Activated CD8-positive, alpha-beta T cell treated with anti-CD3 and anti-CD28 coated beads for 36 hours (primary cell): ENCODE measurements around the gene FNTB. TPM values are rescaled to one million over a fixed set of nuclear protein-coding genes. Genes with fewer than 3 reads are reported as not detected.

Experiments
- ATAC-seq: fragments of 200-7000 bp; cut with Tn5 transposase; one replicate; pipeline ENCODE4 v1.10.0; 2021; ENCODE audit warnings: mild to moderate bottlenecking, moderate library complexity
- CTCF ChIA-PET: fragments of 350-600 bp; sonication (Branson Sonifier 250); formaldehyde crosslinking; loops from one replicate; lab custom pipeline; 2021; ENCODE audit warnings: antibody characterized with exemption; lab: Charles Lee
- POLR2A ChIA-PET: fragments of 350-600 bp; sonication (Branson Sonifier 250); formaldehyde crosslinking; loops from one replicate; lab custom pipeline; 2021; ENCODE audit warnings: antibody characterized with exemption; lab: Charles Lee
- DNase-seq: peaks from one replicate; pipeline ENCODE4 v3.0.0-alpha.2; 2020
- H3K27ac Mint-ChIP-seq: one replicate; pipeline ENCODE4 v1.8.0; 2021; ENCODE audit warnings: mild to moderate bottlenecking, mixed read lengths
- H3K27me3 Mint-ChIP-seq: one replicate; pipeline ENCODE4 v1.8.0; 2021; ENCODE audit warnings: mixed read lengths
- H3K36me3 Mint-ChIP-seq: one replicate; pipeline ENCODE4 v1.8.0; 2021; ENCODE audit warnings: low read depth, mixed read lengths
- H3K4me1 Mint-ChIP-seq: one replicate; pipeline ENCODE4 v1.8.0; 2021; ENCODE audit warnings: low read depth, mixed read lengths
- H3K4me3 Mint-ChIP-seq: one replicate; pipeline ENCODE4 v1.8.0; 2021; ENCODE audit warnings: mild to moderate bottlenecking, moderate library complexity, mixed read lengths
- H3K9me3 Mint-ChIP-seq: one replicate; pipeline ENCODE4 v1.8.0; 2021; ENCODE audit warnings: mixed read lengths
- intact Hi-C: fragments of 100-400 bp; cut with micrococcal nuclease; formaldehyde crosslinking; loops from one replicate; pipeline ENCODE4 v1.10.0; 2022
- total RNA-seq, 2 experiments: library from RNA; stranded (reverse); gene quantifications; one replicate each; pipeline ENCODE4 v1.2.3, GENCODE V29; 2021
- TF ChIP-seq, protein P1 (sequence below): fragments of 200-600 bp; IDR thresholded peaks from one replicate; pipeline ENCODE4 v1.8.0; 2022; ENCODE audit warnings: antibody characterized with exemption, mild to moderate bottlenecking

Gene FNTB
- total RNA-seq, 2 experiments from 2014 or later = 18.8 to 23.5 TPM

DNA sequence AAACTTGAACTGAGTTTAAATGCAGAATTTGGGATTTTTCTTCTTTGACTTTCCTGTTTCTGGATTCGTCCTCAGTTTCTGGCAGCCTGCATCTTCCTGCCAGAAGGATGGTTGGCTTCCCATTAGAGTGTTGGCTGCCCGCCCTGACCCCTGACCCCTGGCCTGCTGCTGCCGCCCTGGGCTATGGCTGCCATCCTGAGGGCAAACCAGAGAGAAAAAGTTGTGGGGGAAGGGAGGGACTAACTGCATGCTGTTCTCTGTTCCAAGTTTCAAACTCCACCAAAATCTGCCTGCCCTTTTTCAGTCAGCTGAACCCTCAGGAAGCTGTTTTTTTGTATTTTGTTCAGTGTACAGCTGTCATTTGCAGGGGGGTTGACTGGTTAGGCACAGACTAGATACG, 48.4 kb downstream of the FNTB start:
- DNase-seq = no peak
- no peaks in the 10 kb centered on the region for H3K27me3 Mint-ChIP-seq
- POLR2A ChIA-PET = no interaction called here
- H3K27ac Mint-ChIP-seq = no peak overlapping the region
- H3K4me1 Mint-ChIP-seq = no peaks in the 10 kb centered on the region
- TF ChIP-seq, protein P1, sequence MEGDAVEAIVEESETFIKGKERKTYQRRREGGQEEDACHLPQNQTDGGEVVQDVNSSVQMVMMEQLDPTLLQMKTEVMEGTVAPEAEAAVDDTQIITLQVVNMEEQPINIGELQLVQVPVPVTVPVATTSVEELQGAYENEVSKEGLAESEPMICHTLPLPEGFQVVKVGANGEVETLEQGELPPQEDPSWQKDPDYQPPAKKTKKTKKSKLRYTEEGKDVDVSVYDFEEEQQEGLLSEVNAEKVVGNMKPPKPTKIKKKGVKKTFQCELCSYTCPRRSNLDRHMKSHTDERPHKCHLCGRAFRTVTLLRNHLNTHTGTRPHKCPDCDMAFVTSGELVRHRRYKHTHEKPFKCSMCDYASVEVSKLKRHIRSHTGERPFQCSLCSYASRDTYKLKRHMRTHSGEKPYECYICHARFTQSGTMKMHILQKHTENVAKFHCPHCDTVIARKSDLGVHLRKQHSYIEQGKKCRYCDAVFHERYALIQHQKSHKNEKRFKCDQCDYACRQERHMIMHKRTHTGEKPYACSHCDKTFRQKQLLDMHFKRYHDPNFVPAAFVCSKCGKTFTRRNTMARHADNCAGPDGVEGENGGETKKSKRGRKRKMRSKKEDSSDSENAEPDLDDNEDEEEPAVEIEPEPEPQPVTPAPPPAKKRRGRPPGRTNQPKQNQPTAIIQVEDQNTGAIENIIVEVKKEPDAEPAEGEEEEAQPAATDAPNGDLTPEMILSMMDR = no peak
- intact Hi-C loops = no loop called here
- H3K9me3 Mint-ChIP-seq = no peaks in the 10 kb centered on the region
- no peak overlapping the region for H3K4me3 Mint-ChIP-seq
- CTCF ChIA-PET = interaction anchor here (1.2 kb wide), 1 partner anchor 20 kb away, joined by 3 read pairs; no protein-coding TSS in a partner anchor
- no peak for ATAC-seq
- peaks cover 17% of the 10 kb centered on the region for H3K36me3 Mint-ChIP-seq

DNA sequence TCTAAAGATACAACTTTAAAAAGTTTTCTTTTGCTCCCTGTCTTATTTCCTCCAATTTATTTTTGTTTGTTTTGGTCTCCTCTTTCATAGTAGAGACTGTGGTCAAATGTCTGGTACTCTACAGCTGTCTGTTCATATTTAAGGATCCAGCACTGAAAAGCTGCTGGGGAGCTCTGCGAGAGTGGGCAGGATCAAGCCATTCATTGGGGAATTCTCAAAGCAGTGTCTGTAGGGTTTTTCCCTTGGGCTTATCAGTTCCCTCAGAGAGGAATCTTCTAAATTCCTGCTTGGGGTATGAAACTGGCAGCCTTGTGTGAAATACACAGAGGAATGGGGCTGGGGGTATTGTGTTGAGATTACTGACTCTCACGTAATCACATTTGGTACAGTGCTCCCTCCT, 52.3 kb downstream of the FNTB start:
- Mint-ChIP-seq H3K4me1 (peaks cover 4% of the 10 kb centered on the region), H3K27ac (no peak overlapping the region), H3K4me3 (no peak overlapping the region), H3K36me3 (peaks cover 19% of the 10 kb centered on the region), H3K9me3 (no peaks in the 10 kb centered on the region), H3K27me3 (no peaks in the 10 kb centered on the region)
- ATAC-seq = no peak
- TF ChIP-seq, protein P1 = no peak
- DNase-seq = no peak
- CTCF ChIA-PET = interaction anchor here (0.6 kb wide), 1 partner anchor 416 kb away, joined by 4 read pairs; no protein-coding TSS in a partner anchor
- POLR2A ChIA-PET = no interaction called here
- intact Hi-C loops = no loop called here

- peaks cover 15% of the 10 kb centered on the region for H3K4me1 Mint-ChIP-seq
- POLR2A ChIA-PET = interaction anchor here (1.1 kb wide), 1 partner anchor 9 kb away, joined by 3 read pairs; no protein-coding TSS in a partner anchor
- ATAC-seq (no peak), DNase-seq (no peak)
- no peak overlapping the region for H3K27ac Mint-ChIP-seq
- TF ChIP-seq, protein P1 = no peak
- no peaks in the 10 kb centered on the region for H3K27me3 Mint-ChIP-seq
- H3K36me3 Mint-ChIP-seq = peaks cover 29% of the 10 kb centered on the region
- no peaks in the 10 kb centered on the region for H3K9me3 Mint-ChIP-seq
- no peak overlapping the region for H3K4me3 Mint-ChIP-seq
- CTCF ChIA-PET = no interaction called here
- intact Hi-C loops = no loop called here
Observed at GRCh38 chr14:65040666-65041433, 54.2 kb downstream of the FNTB start.

DNA sequence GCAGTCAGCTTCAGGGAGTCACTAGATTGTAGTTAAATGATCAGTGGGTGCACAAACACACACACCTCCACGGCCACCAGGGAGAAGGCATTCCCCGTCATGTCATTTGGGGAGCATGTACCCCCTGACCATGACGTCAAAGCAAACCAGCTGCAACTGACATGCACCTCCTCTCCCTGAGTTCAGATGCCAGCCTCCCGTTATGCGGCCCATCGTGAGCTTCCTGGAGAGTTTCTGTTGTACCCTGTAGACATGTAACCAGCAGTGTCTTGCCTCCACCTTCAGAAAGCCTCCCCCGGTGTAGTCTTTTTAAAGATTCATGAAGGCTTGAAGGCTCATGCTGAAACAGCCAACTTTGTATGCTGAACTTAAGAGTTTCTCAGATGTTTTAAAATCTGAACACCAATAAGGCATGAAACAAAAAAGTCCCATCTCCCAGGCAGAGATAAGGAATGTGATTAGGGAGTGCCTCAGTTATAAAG, 54.8 kb downstream of the FNTB start:
- Mint-ChIP-seq H3K4me1 (peaks cover 15% of the 10 kb centered on the region), H3K27me3 (no peaks in the 10 kb centered on the region), H3K4me3 (no peak overlapping the region), H3K36me3 (peaks cover 34% of the 10 kb centered on the region), H3K27ac (no peak overlapping the region), H3K9me3 (no peaks in the 10 kb centered on the region)
- intact Hi-C loops = no loop called here
- no peak for ATAC-seq
- CTCF ChIA-PET = no interaction called here
- POLR2A ChIA-PET = interaction anchor here (0.6 to 1.1 kb wide), 2 partner anchors 9 to 43 kb away, joined by 3 read pairs; no protein-coding TSS in a partner anchor
- TF ChIP-seq, protein P1 = no peak
- DNase-seq = no peak

GRCh38 chr14:65042296-65042695, 55.6 kb downstream of the FNTB start:
- TF ChIP-seq, protein P1 = no peak
- Mint-ChIP-seq H3K9me3 (no peaks in the 10 kb centered on the region), H3K36me3 (peaks cover 35% of the 10 kb centered on the region), H3K27me3 (no peaks in the 10 kb centered on the region), H3K27ac (no peak overlapping the region), H3K4me1 (peaks cover 15% of the 10 kb centered on the region), H3K4me3 (no peak overlapping the region)
- CTCF ChIA-PET = no interaction called here
- DNase-seq = no peak
- intact Hi-C loops = no loop called here
- no peak for ATAC-seq
- POLR2A ChIA-PET = interaction anchor here (0.6 to 0.8 kb wide), 2 partner anchors 43 to 458 kb away, joined by 3 read pairs; no protein-coding TSS in a partner anchor
